Neural cell (in vitro differentiated cells): ENCODE measurements around the gene PPP3CA. TPM values are rescaled to one million over a fixed set of nuclear protein-coding genes. Genes with fewer than 3 reads are reported as not detected.
"Not testable (repeated sequence)": the region's sequence is repeated elsewhere in the genome, so short reads cannot be mapped to it uniquely, and the experiment has no call there.

Source experiments
- H2AFZ ChIP-seq: fragments of 200-600, 300-800 bp; sonication (generic), shearing (Covaris generic); 2 replicates; pipeline ENCODE4 v1.6.0; 2014; ENCODE audit warnings: low read depth, mild to moderate bottlenecking, antibody characterized with exemption, low read length, moderate library complexity
- H3F3A ChIP-seq: fragments of 200-600 bp; shearing (Covaris generic); 2 replicates; pipeline ENCODE4 v1.6.1; 2016; ENCODE audit warnings: mild to moderate bottlenecking, moderate library complexity, mixed read lengths, antibody characterized with exemption, low read length; ENCODE audit not compliant: insufficient read depth, poor library complexity, severe bottlenecking
- H3K27ac ChIP-seq: fragments of 200-600, 300-800 bp; sonication (generic), shearing (Covaris generic); 2 replicates; pipeline ENCODE4 v1.5.1; 2014; ENCODE audit warnings: mild to moderate bottlenecking, low read length, moderate library complexity
- H3K27me3 ChIP-seq: fragments of 300-800, 200-600 bp; sonication (generic), shearing (Covaris generic); 2 replicates; pipeline ENCODE4 v1.6.0; 2014; ENCODE audit warnings: mild to moderate bottlenecking, low read depth, low read length, moderate library complexity; ENCODE audit not compliant: insufficient read depth
- H3K36me3 ChIP-seq: fragments of 300-800, 200-600 bp; sonication (generic), shearing (Covaris generic); 2 replicates; pipeline ENCODE4 v1.5.1; 2014; ENCODE audit warnings: mild to moderate bottlenecking, antibody characterized with exemption, low read length, moderate library complexity; ENCODE audit not compliant: insufficient read depth
- H3K4me2 ChIP-seq: fragments of 300-800, 200-600 bp; sonication (generic), shearing (Covaris generic); 2 replicates; pipeline ENCODE4 v1.6.0; 2014; ENCODE audit warnings: mild to moderate bottlenecking, low read length
- H3K4me3 ChIP-seq: fragments of 300-800, 200-600 bp; sonication (generic), shearing (Covaris generic); 2 replicates; pipeline ENCODE4 v1.5.1; 2014; ENCODE audit warnings: mild to moderate bottlenecking, low read length, moderate library complexity
- H3K79me2 ChIP-seq: fragments of 200-600 bp; shearing (Covaris generic); replicated peaks from 2 replicates; pipeline ENCODE4 v1.6.0; 2014; ENCODE audit warnings: mild to moderate bottlenecking, low read length, moderate library complexity; ENCODE audit not compliant: insufficient read depth
- H3K9ac ChIP-seq: fragments of 300-800, 200-600 bp; sonication (generic), shearing (Covaris generic); 2 replicates; pipeline ENCODE4 v1.6.1; 2016; ENCODE audit warnings: mild to moderate bottlenecking, low read length, mixed read lengths
- H3K9me2 ChIP-seq: fragments of 200-600 bp; shearing (Covaris generic); 2 replicates; pipeline ENCODE4 v1.6.1; 2016; ENCODE audit warnings: mild to moderate bottlenecking, low read length, mixed read lengths; ENCODE audit not compliant: insufficient read depth
- H3K9me3 ChIP-seq: fragments of 200-600, 300-800 bp; sonication (generic), shearing (Covaris generic); 2 replicates; pipeline ENCODE4 v1.6.1; 2016; ENCODE audit warnings: mild to moderate bottlenecking, mixed run types, low read length, moderate library complexity, mixed read lengths
- H4K20me1 ChIP-seq: fragments of 200-600 bp; shearing (Covaris generic); 2 replicates; pipeline ENCODE4 v1.6.1; 2016; ENCODE audit warnings: mild to moderate bottlenecking, mixed run types; ENCODE audit not compliant: insufficient read depth
- CTCF ChIP-seq: fragments of 450-650 bp; IDR thresholded peaks from 2 replicates; pipeline ENCODE4 v1.5.1; 2014; ENCODE audit warnings: antibody characterized with exemption, mild to moderate bottlenecking, moderate library complexity; ENCODE audit not compliant: poor library complexity, severe bottlenecking
- EP300 ChIP-seq: fragments of 450-650 bp; conservative IDR thresholded peaks from 2 replicates; pipeline ENCODE4 v1.6.1; 2014; ENCODE audit warnings: antibody characterized with exemption, mild to moderate bottlenecking, moderate library complexity; ENCODE audit not compliant: poor library complexity, severe bottlenecking
- EZH2 ChIP-seq: fragments of 200-600, 300-800 bp; shearing (Covaris generic), sonication (generic); IDR thresholded peaks from 2 replicates; pipeline ENCODE4 v1.6.1; 2014; ENCODE audit warnings: antibody characterized with exemption, low read length, borderline replicate concordance, mild to moderate bottlenecking; ENCODE audit not compliant: insufficient read depth, poor library complexity, severe bottlenecking
- MXI1 ChIP-seq: fragments of 450-650 bp; conservative IDR thresholded peaks from 2 replicates; pipeline ENCODE4 v1.6.1; 2014; ENCODE audit warnings: antibody characterized with exemption, mild to moderate bottlenecking; ENCODE audit not compliant: poor library complexity, severe bottlenecking
- POLR2AphosphoS5 ChIP-seq: IDR thresholded peaks from 2 replicates; pipeline ENCODE4 v1.6.1; 2012
- RAD21 ChIP-seq: fragments of 450-650 bp; conservative IDR thresholded peaks from 2 replicates; pipeline ENCODE4 v1.6.1; 2014; ENCODE audit warnings: antibody characterized with exemption, mild to moderate bottlenecking, moderate library complexity
- REST ChIP-seq: IDR thresholded peaks from 2 replicates; pipeline ENCODE4 v1.6.1; 2012; ENCODE audit warnings: borderline replicate concordance
- SMC3 ChIP-seq: fragments of 450-650 bp; conservative IDR thresholded peaks from 2 replicates; pipeline ENCODE4 v1.6.1; 2014; ENCODE audit warnings: antibody characterized with exemption, mild to moderate bottlenecking, moderate library complexity; ENCODE audit not compliant: poor library complexity
- TAF1 ChIP-seq: IDR thresholded peaks from 2 replicates; pipeline ENCODE4 v1.6.1; 2012; ENCODE audit warnings: low read depth
- polyA plus RNA-seq: library from polyadenylated mRNA; depleted of rRNA; stranded (reverse); fragments of >200 nt; gene quantifications from 2 replicates; pipeline ENCODE4 v1.2.3, GENCODE V29; 2014

The PPP3CA gene
- polyA plus RNA-seq, 1 donor from 2014 or later: 78.2 TPM

- Histone ChIP-seq H3K27ac (no peak overlapping the region), H4K20me1 (peaks cover 2% of the 10 kb centered on the region), H3K9me3 (no peaks in the 10 kb centered on the region), H3K79me2 (no peaks in the 10 kb centered on the region), H3K9me2 (no peaks in the 10 kb centered on the region), H3K27me3 (no peaks in the 10 kb centered on the region), H3F3A (no peaks in the 10 kb centered on the region), H3K4me2 (no peak overlapping the region), H2AFZ (no peak overlapping the region), H3K36me3 (no peaks in the 10 kb centered on the region), H3K9ac (no peak overlapping the region), H3K4me3 (no peak overlapping the region)
- TF ChIP-seq EZH2 (no peak), CTCF (no peak), MXI1 (no peak), EP300 (no peak)
Measured at GRCh38 chr4:101135371-101136010, 211.8 kb downstream of the PPP3CA start.

GRCh38 chr4:101131058-101131457, 216.3 kb downstream of the PPP3CA start:
- H3K9me2 ChIP-seq, H3K4me2 ChIP-seq, H3F3A ChIP-seq, H3K79me2 ChIP-seq, H2AFZ ChIP-seq, H3K9ac ChIP-seq, H3K9me3 ChIP-seq, H3K27me3 ChIP-seq, H3K27ac ChIP-seq, H3K4me3 ChIP-seq, H3K36me3 ChIP-seq, H4K20me1 ChIP-seq: not testable (repeated sequence)

- not testable (repeated sequence) for H3K9me2 ChIP-seq, H2AFZ ChIP-seq, H3K27ac ChIP-seq, H3K4me3 ChIP-seq, H3F3A ChIP-seq, H3K27me3 ChIP-seq, H3K36me3 ChIP-seq, H3K9ac ChIP-seq, H4K20me1 ChIP-seq, H3K4me2 ChIP-seq, H3K9me3 ChIP-seq, H3K79me2 ChIP-seq
Measured at GRCh38 chr4:101128898-101129297, 218.4 kb downstream of the PPP3CA start.

- no peak overlapping the region for H2AFZ ChIP-seq
- no peak overlapping the region for H3K4me2 ChIP-seq
- H4K20me1 ChIP-seq: no peaks in the 10 kb centered on the region
- no peaks in the 10 kb centered on the region for H3K9me2 ChIP-seq
- no peaks in the 10 kb centered on the region for H3F3A ChIP-seq
- TF ChIP-seq RAD21 (no peak), MXI1 (no peak), CTCF (no peak), REST (no peak), SMC3 (no peak), TAF1 (no peak), POLR2AphosphoS5 (no peak), EZH2 (no peak), EP300 (no peak)
- H3K9ac ChIP-seq: no peak overlapping the region
- no peaks in the 10 kb centered on the region for H3K36me3 ChIP-seq
- H3K4me3 ChIP-seq: no peak overlapping the region
- no peaks in the 10 kb centered on the region for H3K79me2 ChIP-seq
- no peaks in the 10 kb centered on the region for H3K9me3 ChIP-seq
- no peaks in the 10 kb centered on the region for H3K27me3 ChIP-seq
- H3K27ac ChIP-seq: no peak overlapping the region
Measured at GRCh38 chr4:101128473-101128872, 218.9 kb downstream of the PPP3CA start.
